HG03520 (cell line): Measurements from ENCODE around the gene DDX19B.
A peak's percentile ranks its signal among the peaks of the same experiment; 100 is the strongest.
"Not testable (repeated sequence)": the region's sequence is repeated elsewhere in the genome, so short reads cannot be mapped to it uniquely, and the experiment has no call there.

Experiments
- ATAC-seq: cut with Tn5 transposase; IDR thresholded peaks from one replicate; pipeline ENCODE4 v1.9.1; 2021; ENCODE audit warnings: mild to moderate bottlenecking, moderate library complexity; ENCODE audit not compliant: unreplicated experiment

Gene DDX19B

GRCh38 chr16:70287304-70287971 is 11.5 kb upstream of the DDX19B start:
- ATAC-seq, result not testable (repeated sequence)

GRCh38 chr16:70289229-70290094 is 9.5 kb upstream of the DDX19B start, which contains the start of gene AARS1:
AARS1 (minus strand) TSS chr16:70289506; CDS start chr16:70282763, 6,743 bp downstream.
- ATAC-seq, result peak; percentile 91

GRCh38 chr16:70290949-70291519 is 8.0 kb upstream of the DDX19B start:
- ATAC-seq, result no peak

GRCh38 chr16:70292148-70292547 is 6.8 kb upstream of the DDX19B start:
- ATAC-seq, result not testable (repeated sequence)

- ATAC-seq, result no peak
Observed at GRCh38 chr16:70294385-70295025, 4.5 kb upstream of the DDX19B start.

- ATAC-seq, result no peak
Observed at GRCh38 chr16:70295634-70296033, 3.4 kb upstream of the DDX19B start.

GRCh38 chr16:70301121-70301520 is 2.1 kb downstream of the DDX19B start:
- no peak for ATAC-seq

- no peak for ATAC-seq
Observed at GRCh38 chr16:70302745-70303144, 3.8 kb downstream of the DDX19B start.

- no peak for ATAC-seq
Observed at GRCh38 chr16:70304892-70305448, 6.0 kb downstream of the DDX19B start.

GRCh38 chr16:70306880-70307279 is 7.9 kb downstream of the DDX19B start:
- ATAC-seq, result no peak

GRCh38 chr16:70307726-70308125 is 8.7 kb downstream of the DDX19B start:
- not testable (repeated sequence) for ATAC-seq

- ATAC-seq, result no peak
Observed at GRCh38 chr16:70320121-70320520, 21.1 kb downstream of the DDX19B start.

GRCh38 chr16:70324998-70325747 is 26.2 kb downstream of the DDX19B start:
- no peak for ATAC-seq

- no peak for ATAC-seq
Observed at GRCh38 chr16:70331091-70331490, 32.1 kb downstream of the DDX19B start.

- no peak for ATAC-seq
Observed at GRCh38 chr16:70331588-70332358, 32.8 kb downstream of the DDX19B start.

GRCh38 chr16:70332728-70333127 is 33.7 kb downstream of the DDX19B start:
- ATAC-seq, result not testable (repeated sequence)

GRCh38 chr16:70337814-70338213 is 38.8 kb downstream of the DDX19B start:
- no peak for ATAC-seq

- ATAC-seq, result no peak
Observed at GRCh38 chr16:70341600-70341999, 42.6 kb downstream of the DDX19B start.

GRCh38 chr16:70342016-70342415 is 43.0 kb downstream of the DDX19B start:
- no peak for ATAC-seq
